Posterior vena cava (tissue), 2 donors: ENCODE results near the gene COX10. TPM values are rescaled to one million over a fixed set of nuclear protein-coding genes. Genes with fewer than 3 reads are reported as not detected.

ENCODE experiments used
- DNase-seq: peaks from one replicate; pipeline ENCODE4 v3.0.0-alpha.2; 2020; ENCODE audit warnings: low spot score
- intact Hi-C, 2 donors: fragments of 100-400 bp; cut with DNase I; formaldehyde crosslinking; loops; one replicate each; pipeline versions ENCODE4 v1.14.1 to v1.14.2; 2022 to 2023
- total RNA-seq, 2 donors: library from RNA; stranded (reverse); fragmentation: NEBNext Ultra II Directional; extraction: Animal tissue kit (Norgen Biotek cat#: 25700); gene quantifications; one replicate each; pipeline ENCODE4 v1.2.1, GENCODE V29; 2021
- donor health status: DM: yes; HTN: yes; CAD: no.
- donor health status: DM: yes; HTN: yes; CAD: no.

Gene COX10
- total RNA-seq, 2 donors from 2014 or later: 11.7 to 16.2 TPM

- intact Hi-C loops: no loop called here
- no peak for DNase-seq
Measured at GRCh38 chr17:14198013-14198412, 128.7 kb downstream of the COX10 start.

GRCh38 chr17:14198575-14198974 lies 129.3 kb downstream of the COX10 start:
- no peak for DNase-seq
- intact Hi-C loops: no loop called here

- no peak for DNase-seq
- intact Hi-C loops: no loop called here
Measured at GRCh38 chr17:14199601-14200000, 130.3 kb downstream of the COX10 start.

GRCh38 chr17:14200354-14200753 lies 131.1 kb downstream of the COX10 start:
- intact Hi-C loops: no loop called here
- no peak for DNase-seq

- intact Hi-C loops: no loop called here
- DNase-seq: no peak
Measured at GRCh38 chr17:14201021-14201987, 132.0 kb downstream of the COX10 start.

GRCh38 chr17:14201988-14202380 lies 132.7 kb downstream of the COX10 start:
- no peak for DNase-seq
- intact Hi-C loops: no loop called here

GRCh38 chr17:14202388-14203166 lies 133.3 kb downstream of the COX10 start:
- intact Hi-C loops: no loop called here
- no peak for DNase-seq

- no peak for DNase-seq
- intact Hi-C loops: no loop called here
Measured at GRCh38 chr17:14203388-14203787, 134.1 kb downstream of the COX10 start.

GRCh38 chr17:14204084-14204483 lies 134.8 kb downstream of the COX10 start:
- DNase-seq: no peak
- intact Hi-C loops: no loop called here

GRCh38 chr17:14204546-14204945 lies 135.2 kb downstream of the COX10 start:
- no peak for DNase-seq
- intact Hi-C loops: no loop called here

- no peak for DNase-seq
Measured at GRCh38 chr17:14205380-14205779, 136.1 kb downstream of the COX10 start.

GRCh38 chr17:14205992-14206461 lies 136.7 kb downstream of the COX10 start:
- intact Hi-C loops: no loop called here

More at GRCh38 chr17:14205380-14205779, 136.1 kb downstream of the COX10 start:
- intact Hi-C loops: no loop called here

GRCh38 chr17:14206891-14207290 lies 137.6 kb downstream of the COX10 start:
- intact Hi-C loops: no loop called here
- no peak for DNase-seq

More at GRCh38 chr17:14205992-14206461, 136.7 kb downstream of the COX10 start:
- DNase-seq: no peak

- DNase-seq: no peak
- intact Hi-C loops: no loop called here
Measured at GRCh38 chr17:14207791-14208190, 138.5 kb downstream of the COX10 start.

GRCh38 chr17:14209215-14209614 lies 139.9 kb downstream of the COX10 start:
- no peak for DNase-seq
- intact Hi-C loops: no loop called here

- DNase-seq: no peak
- intact Hi-C loops: no loop called here
Measured at GRCh38 chr17:14211246-14211645, 141.9 kb downstream of the COX10 start.

- no peak for DNase-seq
- intact Hi-C loops: no loop called here
Measured at GRCh38 chr17:14211801-14212200, 142.5 kb downstream of the COX10 start.

- intact Hi-C loops: no loop called here
- no peak for DNase-seq
Measured at GRCh38 chr17:14212401-14212800, 143.1 kb downstream of the COX10 start.

GRCh38 chr17:14214271-14214670 lies 145.0 kb downstream of the COX10 start:
- intact Hi-C loops: no loop called here
- no peak for DNase-seq

- intact Hi-C loops: no loop called here
- no peak for DNase-seq
Measured at GRCh38 chr17:14222611-14223010, 153.3 kb downstream of the COX10 start.
